Breast epithelium (tissue), 3 donors: Measurements from ENCODE around the gene TMEM209.

Experiments
- CTCF ChIP-seq, 3 donors: fragments of 450-650 bp; IDR thresholded peaks; one replicate each; pipeline ENCODE4 v1.5.1; 2016 to 2017; ENCODE audit warnings: antibody characterized with exemption in 3 of 3, mild to moderate bottlenecking in 3 of 3, moderate library complexity in 3 of 3
- POLR2A ChIP-seq: fragments of 450-650 bp; IDR thresholded peaks from one replicate; pipeline ENCODE4 v1.6.1; 2016; ENCODE audit warnings: antibody characterized with exemption, mild to moderate bottlenecking, moderate library complexity
- POLR2AphosphoS5 ChIP-seq, 3 donors: sonication (generic); formaldehyde crosslinking; IDR thresholded peaks; one replicate each; pipeline ENCODE4 v1.6.1; 2017; ENCODE audit warnings: antibody characterized with exemption in 3 of 3

- TF ChIP-seq CTCF (IDR thresholded peaks at IDR 0.05) (no peak), POLR2A (no peak), POLR2AphosphoS5 (IDR thresholded peaks at IDR 0.05) (peak; percentile 48 to 85 (median 73))
These were observed 63.9 kb downstream of the TMEM209 start for GRCh38 chr7:130141161-130141883.
